SHP77 (cell line): Measurements from ENCODE around the gene APLP1.
"Not testable (repeated sequence)": the region's sequence is repeated elsewhere in the genome, so short reads cannot be mapped to it uniquely, and the experiment has no call there.

Source experiments
- DNase-seq, 2 experiments: peaks; one replicate each; lab custom pipeline; 2025; lab: John Stamatoyannopoulos, UW

Gene APLP1

DNA sequence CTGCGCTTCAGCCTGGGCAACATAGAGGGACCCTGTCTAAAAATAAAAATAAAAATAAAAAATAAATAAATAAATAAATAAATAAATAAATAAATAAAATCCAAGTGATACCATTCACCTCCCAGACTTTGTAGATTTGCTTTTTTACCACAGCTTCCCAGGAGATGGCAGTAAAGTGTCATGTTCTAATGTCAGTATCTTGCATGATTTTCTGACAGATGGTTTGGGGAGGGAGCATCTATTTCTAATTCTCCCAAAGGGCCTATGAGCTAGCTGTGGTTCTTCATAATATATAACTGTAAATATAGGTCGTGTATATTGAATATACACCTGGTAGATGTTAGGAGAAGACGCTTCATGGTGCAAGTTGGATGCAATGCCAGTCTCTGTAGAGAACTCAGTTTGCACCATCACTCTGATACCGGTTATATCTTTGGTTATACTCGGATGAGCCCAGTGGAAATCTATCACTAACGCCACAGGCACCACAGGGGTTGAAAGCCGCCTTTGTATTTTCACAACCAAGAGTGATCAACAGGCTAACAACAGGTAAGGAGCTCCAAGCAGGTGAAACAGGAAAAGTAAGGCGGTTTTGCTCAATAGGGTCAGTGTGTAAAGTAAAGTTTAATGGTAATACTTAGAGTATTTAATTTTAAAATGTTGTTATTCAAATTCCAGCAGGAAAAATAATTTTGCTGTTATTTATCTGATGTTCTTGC, 13.9 kb downstream of the APLP1 start:
- peak; percentile 34 to 75 for DNase-seq

DNA sequence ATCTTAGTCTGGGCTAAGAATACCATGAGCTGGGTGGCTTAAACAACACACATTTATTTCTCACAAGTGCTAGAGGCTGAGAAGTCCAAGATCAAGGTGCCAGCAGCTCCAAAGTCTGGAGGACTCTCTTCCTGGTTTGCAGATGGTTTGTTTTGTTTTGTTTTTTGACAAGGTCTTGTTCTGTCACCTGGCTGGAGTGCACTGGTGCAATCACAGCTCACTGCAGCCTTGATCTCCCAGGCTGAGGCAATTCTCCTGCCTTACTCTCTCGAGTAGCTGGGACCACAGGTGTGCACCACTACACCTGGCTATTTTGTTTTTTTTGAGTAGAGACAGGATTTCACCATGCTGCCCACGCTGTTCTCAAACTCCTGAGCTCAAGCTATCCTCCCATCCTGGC, 15.5 kb downstream of the APLP1 start:
- DNase-seq = no peak

DNA sequence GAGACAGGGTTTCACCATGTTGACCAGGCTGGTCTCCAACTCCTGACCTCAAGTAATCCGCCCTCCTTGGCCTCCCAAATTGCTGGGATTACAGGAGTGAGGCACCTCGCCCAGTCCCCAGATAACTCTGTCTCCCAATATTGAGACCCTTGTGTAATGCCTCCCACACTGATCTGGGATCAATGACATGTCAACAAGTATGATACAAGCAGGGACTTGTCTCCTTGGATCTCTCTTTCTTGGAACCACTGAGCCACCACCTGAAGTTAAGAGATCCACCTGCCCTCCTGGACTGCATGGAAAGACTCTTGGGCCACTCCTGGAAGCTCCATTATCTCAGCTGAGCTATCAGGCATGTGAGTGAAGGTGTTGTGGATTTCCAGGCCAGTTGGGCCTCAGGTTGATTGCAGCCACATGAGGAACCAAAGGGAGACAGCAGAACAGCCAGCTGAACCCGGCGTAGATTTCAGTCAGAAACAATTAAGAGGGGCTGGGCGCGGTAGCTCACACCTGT, 16.9 kb downstream of the APLP1 start:
- DNase-seq = no peak

DNA sequence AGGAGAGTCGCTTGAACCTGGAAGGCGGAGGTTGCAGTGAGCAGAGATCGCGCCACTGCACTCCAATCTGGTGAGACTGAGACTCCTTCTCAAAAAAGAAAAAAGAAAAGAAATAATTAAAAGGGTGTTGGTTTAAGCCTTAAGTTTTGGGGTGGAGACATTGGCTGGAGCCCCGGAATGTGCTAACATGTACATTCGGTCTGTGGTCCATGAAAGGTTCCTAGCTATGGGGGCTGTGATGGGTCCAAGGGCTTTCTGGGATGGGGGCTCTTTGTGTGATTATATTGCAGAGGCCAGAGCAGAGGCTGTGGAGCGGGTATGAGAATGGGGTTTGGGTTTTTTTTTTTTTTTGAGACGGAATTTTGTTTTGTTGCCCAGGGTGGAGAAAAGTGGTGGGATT, 17.5 kb downstream of the APLP1 start:
- DNase-seq = no peak

DNA sequence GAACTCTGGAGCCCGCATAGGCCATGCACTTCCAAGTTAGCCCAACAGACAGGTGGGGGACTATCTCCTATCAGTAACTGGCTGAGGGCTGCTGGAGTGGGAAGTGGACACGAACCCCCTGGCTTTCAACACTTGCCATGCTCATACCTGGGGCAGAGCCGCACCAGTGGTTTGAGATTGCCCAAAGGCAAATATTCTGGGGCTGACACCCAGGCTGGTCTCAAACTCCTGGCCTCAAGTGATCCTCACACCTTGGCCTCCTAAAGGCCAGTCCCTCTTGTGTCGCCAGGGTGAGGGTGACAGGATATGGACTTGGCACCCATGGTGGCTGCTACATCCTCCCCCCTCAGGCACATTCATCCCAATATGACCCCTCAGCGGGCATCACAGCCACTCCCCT, 18.8 kb downstream of the APLP1 start:
- no peak for DNase-seq

DNA sequence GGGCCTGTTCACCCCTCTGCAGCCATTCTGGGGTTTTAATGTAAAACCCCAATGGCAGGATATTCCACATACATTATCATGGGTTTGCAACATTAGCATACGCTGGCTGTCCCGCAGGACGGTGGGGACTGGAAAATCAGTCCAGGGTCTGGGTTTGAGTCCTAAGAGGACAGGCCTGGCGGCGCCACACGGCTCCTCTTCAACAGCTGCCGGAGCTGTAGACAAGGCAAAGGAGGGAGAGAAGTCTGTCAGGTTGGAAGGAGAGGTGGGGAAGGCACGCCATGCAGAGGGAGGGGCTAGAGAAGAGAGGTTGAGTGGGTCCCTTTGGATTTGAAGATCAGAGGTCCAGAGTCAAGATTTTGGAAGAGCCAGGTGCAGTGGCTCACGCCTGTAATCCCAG, 20.0 kb downstream of the APLP1 start:
- DNase-seq = no peak

DNA sequence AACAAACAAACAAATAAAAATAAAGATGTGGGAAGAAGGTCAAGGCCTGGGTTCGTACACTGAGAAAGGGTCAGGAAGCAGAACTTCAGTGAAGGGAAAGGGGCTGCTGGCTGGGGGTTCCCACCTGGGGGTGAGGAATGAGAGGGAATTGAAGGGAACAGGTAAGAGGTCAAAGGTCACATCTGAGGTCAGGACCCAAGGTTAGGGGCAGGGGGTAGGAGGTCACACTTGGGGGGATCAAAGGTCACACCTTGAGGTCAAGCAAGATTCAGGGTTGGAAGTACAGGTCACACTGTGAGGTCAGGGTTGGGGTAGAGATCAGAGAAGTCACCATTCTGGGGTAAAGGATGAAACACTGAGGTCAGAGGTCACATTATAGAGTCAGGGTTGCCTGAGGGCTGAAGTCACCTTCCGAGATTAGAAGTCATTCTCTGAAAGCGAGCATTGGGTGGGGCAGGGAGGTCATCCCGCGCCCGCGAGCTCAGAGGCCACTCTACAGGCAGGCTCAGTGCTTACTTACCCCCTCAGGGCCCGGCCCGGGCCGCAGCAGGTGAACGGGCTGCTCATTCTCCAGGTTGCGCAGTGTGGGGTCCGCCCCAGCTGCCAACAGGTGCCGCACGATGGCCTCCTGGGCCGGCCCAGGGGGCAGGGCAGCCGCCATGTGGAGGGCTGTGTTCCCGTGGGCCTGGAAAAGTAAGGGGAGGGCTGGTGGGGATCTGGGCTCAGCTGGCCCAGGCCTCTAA, 21.2 kb downstream of the APLP1 start:
- no peak for DNase-seq

DNA sequence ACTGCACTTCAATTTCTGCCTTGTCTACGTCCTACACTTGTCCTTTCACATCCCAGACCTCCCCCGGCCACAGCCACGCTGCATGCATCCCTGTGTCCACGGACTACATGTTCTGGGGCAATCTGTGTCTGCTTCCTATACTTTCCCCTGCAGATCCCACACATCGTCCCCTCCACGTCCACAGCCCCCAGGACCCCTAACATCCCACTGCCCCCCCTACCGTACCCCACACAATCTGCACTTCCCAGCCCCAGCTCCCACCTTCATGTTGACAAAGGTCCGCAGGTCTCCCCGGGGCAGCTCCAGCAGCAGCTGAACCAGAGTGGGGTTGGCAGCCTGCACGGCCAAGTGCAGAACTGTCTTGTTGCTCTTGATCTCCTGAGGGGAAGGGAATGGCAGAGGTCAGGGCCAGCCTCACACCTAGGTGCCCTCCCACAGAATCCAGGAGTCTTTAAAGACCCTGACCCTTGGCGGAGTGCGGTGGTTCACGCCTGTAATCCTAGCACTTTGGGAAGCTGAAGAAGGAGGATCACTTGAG, 21.8 kb downstream of the APLP1 start:
- DNase-seq = no peak

DNA sequence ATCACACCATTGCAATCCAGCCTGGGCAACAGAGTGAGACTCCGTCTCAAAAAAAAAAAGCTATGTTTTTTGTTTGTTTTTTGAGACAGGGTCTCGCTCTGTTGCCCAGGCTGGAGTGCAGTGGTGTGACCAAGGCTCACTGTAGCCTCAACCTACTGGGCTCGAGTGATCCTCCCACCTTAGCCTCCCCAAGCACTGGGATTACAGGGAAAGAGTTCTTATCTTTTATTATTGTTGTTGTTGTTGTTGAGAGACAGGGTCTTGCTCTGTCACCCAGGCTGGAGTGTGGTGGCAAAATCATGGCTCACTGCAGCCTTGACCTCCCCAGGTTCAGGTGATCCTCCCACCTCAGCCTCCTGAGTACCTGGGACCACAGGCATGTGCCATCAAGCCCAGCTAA, 23.4 kb downstream of the APLP1 start:
- not testable (repeated sequence) for DNase-seq

DNA sequence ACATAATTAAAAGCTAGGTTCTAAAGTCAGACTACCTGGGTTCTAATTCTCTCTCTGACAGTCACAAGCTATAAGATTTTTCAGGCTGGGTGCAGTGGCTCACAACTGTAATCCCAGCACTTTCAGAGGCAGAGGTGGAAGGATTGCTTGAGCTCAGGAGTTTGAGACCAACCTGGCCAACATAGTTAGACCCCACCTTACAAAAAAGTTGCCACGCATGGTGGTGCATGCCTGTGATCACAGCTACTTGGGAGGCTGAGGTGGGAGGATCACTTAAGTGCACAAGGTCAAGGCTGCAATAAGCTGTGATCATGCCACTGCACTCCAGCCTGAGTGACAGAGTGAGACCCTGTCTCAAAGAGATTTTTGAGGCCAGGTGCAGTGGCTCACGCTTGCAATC, 26.0 kb downstream of the APLP1 start:
- no peak for DNase-seq

DNA sequence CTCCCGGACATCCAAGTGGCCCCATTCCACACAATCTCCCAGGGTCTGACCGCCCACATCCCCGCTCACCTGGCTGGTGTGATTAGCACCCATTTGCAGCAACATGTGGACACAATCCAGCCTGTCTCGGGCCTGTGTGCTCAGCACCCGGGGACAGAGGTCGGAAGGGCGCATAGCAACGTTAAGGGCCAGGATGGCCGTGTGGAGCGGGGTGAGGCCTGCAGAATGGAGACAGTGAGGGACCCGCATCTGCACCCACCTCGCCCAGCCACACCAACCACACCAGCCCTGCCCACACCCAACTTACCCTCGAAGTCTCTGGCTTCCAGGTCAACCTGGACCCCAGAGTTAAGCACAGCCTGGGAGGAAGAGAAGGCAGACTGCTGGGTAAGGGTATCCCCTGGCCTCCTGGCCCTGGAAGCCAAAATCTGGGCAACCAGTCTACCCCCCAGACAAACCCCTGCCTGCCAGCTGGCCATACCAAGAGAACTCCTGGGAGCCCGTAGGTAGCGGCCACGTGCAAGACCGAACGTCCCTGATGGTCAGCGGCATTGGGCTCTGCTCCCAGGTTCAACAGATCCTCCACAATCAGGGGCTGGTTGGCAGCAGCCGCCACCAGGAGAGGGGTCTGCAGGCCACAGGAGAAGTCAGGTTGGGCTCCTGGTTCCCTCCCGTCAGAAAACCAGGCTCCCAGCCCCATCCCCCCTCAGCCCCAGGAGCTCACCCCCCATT, 27.7 kb downstream of the APLP1 start:
- no peak for DNase-seq

DNA sequence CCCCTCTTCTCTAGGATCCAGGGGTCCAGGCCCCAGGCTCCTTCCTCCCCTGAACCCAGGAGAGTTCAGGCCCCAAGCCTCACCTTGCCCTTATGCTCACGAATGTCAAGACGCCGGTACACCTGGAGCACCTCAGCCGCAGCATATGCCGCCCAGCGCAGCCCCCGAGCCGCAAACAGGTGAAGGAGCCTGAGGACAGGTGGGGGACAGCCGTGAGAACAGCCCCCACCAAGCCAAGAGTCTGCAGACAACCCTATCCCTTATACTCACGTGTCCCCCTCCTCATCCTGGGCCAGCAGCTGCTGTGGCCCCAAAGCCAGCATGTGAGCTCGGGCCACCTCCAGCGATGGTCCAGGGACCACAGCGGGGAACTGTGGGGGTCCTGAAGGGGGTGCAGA, 28.3 kb downstream of the APLP1 start:
- no peak for DNase-seq

DNA sequence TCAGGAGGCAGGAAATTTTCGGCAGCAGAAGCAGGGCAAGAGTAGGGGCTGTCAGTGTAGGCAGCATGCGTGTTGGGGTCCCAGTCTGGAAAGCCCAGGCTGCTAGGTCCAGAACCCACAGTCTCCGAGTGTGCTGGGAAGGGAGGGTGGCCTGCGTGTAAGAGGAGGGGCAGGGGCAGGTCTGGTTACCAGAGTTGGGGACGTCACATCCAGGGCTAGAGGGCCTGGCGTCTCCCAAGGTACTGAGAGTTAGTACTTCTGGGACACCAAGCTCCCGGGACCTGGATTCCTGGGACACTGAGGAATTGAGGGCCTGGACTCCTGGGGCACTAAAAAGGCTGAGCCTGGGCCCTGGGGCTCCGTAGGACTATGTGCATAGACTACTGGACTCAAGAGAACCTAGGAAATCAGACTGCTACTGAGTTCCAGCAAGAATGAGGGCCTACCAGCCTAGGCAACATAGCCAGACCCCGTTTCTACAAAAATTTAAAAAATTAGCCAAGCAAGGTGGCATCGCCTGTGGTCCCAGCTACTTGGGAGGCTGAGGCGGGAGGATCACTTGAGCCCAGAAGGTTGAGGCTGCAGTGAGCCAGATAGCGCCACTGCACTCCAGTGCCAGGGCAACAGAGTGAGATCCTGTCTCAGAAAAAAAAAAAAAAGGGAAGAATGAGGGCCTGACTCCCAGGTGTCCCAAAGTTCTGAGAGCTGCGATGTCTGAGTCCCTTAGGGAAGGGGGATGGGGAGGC, 29.5 kb downstream of the APLP1 start:
- DNase-seq = no peak

DNA sequence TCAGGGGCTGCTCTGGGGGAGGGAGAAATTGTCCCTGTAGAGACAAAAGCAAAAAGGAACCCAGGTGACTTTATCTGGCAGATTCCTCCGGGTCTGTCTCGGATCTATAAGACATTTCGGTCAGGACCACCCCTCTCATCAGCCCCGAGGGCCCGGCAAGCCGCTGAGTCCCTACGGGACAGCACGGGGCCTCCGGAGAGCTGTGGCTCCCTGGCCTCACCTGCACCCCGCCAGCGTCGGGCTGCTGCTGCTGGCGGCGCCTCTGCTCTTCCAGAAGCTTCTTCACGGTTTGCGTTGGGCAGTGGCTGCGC, 30.1 kb downstream of the APLP1 start:
- no peak for DNase-seq

DNA sequence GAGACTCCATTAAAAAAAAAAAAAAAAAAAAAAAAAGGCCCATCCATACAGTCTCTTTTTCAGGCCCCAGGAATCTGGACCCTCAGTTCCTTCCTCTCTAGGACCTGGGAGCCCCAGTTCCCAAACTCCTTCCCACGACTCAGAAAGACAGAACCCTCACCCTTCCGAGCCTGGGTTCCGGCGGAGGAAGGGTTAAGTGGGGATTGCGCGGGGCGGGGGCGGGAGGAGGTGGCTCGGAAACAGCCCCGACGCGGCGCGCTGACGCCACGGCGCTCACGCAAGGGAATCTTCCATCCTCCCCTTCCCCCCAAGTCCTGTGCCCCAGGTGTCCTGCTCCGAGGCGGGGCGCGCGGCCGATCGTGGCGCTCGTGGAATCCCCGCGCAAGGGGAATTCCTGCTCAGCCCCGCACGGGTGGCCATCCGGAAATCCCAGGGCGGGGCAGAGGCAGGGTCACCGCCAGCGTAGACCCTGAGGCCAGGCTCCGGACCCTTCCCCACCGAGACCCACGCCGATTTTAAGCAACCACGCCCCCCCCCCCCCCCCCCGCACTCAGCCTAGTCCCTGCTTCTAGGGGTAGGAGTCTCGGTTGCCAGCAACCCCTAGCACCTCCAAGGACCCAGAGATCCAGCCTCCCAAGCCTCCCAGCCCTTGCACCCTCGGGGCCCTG, 31.3 kb downstream of the APLP1 start:
- peak; percentile 40 to 70 for DNase-seq

DNA sequence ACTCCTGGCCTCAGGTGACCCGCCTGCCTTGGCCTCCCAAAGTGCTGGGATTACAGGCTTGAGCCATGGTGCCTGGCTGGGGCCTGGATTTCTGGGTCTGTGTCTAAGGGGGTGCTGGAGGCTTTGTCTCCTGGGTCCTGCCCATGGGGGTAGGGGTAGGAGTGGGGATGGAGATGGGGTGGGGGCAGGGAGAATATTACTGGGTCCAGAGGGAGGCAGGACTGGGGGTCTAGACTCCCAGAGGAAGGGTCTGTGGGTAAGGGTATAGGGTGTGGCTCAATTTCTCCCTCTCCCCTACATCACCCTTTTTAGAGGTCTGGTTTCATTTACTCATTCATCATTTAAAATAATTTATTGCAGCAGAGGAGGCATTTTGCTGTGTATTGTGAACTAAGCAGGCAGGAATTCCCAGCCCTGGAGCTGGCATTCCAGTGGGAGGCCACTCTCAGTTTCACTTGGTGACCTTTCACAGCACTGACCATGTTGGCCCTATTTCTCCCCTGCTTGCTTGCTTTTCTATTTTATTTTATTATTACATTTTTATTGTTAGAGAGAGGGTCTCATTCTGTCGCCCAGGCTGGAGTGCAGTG, 32.8 kb downstream of the APLP1 start:
- no peak for DNase-seq

DNA sequence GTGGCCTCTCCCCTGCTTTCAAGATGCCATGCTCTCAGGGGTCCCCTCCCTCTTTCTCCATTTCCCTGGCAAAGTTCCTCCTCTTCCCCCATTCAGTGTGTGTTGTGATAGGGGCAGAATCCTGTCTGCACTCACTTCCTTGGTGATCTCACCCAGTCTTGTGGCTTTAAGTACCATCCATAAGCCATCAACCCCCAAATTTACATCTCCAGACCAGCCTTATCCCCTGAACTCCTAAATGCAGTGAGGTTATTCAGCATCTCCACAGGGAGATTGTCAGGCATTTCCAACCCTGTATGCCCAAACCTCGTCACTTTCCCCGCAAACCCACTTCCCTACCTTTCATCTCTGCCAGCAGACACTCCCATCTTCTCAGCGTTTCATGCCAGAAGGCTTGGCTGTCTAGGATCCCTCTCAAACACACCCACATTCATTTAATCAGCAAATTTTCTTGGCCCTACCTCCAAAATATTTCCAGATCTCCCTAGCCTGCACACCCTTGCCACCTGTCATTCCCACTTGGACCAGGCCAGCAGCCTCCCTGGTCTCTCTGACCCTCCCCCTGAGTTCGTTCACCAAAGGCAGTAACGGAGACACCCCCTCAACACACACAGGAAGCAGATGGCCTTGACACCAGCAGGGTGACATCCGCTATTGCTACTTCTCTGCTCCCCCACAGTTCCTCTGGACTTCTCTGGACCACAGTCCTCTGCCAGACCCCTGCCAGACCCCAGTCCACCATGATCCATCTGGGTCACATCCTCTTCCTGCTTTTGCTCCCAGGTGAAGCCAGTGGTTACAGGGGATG, 33.7 kb downstream of the APLP1 start, which contains the start of gene HCST:
Gene HCST (plus strand): TSS at position 676 of the 808 bp plus-strand sequence. CDS start 65 bp downstream, at position 741.
- peak in 1 of 2 experiments; percentile 32 for DNase-seq

DNA sequence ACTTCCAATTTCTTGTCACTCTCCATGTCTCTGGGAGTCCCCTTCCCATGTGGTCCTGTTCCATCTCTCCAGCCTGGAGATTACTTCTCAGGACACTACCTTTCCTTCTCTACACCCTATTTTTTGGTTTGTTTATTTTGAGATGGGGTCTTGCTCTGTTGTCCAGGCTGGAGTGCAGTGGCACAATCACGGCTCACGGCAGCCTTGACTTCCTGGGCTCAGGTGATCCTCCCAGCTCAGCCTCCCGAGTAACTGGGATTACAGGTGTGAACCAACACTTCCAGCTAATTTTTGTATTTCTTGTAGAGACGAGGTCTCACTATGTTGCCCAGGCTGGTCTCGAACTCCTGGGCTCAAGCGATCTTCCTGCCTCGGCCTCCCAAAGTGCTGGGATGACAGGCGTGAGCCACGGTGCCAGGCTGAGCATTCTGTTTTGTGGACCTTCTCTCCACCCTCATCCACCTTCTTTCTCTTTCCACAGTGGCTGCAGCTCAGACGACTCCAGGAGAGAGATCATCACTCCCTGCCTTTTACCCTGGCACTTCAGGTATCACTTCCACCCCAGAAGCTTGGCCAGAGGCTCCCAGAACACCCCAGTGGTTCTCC, 34.6 kb downstream of the APLP1 start:
- DNase-seq = no peak

DNA sequence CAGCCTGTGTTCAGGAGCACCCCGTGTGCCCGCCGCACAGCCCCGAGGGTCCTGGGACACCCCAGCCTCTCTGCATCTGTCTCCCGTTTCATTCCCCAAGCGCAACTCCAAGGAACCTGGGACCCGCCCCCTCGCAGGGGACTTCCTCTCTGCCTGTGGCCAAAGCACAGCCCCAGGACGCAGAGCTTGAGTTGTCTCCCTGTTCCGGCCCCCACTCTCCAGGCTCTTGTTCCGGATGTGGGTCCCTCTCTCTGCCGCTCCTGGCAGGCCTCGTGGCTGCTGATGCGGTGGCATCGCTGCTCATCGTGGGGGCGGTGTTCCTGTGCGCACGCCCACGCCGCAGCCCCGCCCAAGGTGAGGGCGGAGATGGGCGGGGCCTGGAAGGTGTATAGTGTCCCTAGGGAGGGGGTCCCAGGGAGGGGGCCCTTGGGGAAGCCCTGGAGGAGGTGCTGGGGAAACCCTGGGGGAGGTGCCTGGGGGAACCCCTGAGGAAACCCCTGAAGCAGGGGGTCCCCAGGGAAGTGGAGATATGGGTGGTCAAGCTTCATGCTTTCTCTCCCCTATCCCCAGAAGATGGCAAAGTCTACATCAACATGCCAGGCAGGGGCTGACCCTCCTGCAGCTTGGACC, 35.3 kb downstream of the APLP1 start:
- peak; percentile 66 to 83 for DNase-seq
